Prostate gland (tissue), 2 donors: Measurements from ENCODE around the gene KRTAP10-2. TPM values are rescaled to one million over a fixed set of nuclear protein-coding genes. Genes with fewer than 3 reads are reported as not detected.

Experiments used
- DNase-seq: peaks from one replicate; pipeline ENCODE4 v3.0.0-alpha.2; 2019; ENCODE audit warnings: low spot score
- H3K27ac ChIP-seq, 2 donors: fragments of 200-600 bp; sonication (generic); 2 replicates each; pipeline ENCODE4 v1.5.1; 2017 to 2019
- H3K27me3 ChIP-seq: fragments of 200-600 bp; sonication (generic); replicated peaks from 2 replicates; pipeline ENCODE4 v1.5.1; 2019; ENCODE audit not compliant: insufficient read depth
- H3K36me3 ChIP-seq, 2 donors: fragments of 200-600 bp; sonication (generic); 1 replicate in 1 of 2; 2 replicates in 1 of 2; pipeline versions ENCODE4 v1.5.1 to v1.8.1; 2017 to 2019
- H3K4me1 ChIP-seq: fragments of 200-600 bp; sonication (generic); replicated peaks from 2 replicates; pipeline ENCODE4 v1.5.1; 2019
- H3K4me3 ChIP-seq, 2 donors: fragments of 200-600 bp; sonication (generic); 2 replicates each; pipeline ENCODE4 v1.5.1; 2017 to 2019
- H3K9me3 ChIP-seq: fragments of 200-600 bp; sonication (generic); 2 replicates; pipeline ENCODE4 v1.5.1; 2017
- CTCF ChIP-seq, 4 experiments: fragments of 200-600 bp in 2 of 4; fragments of 450-650 bp in 2 of 4; sonication (generic) in 2 of 4; IDR thresholded peaks; 1 replicate in 3 of 4; 2 replicates in 1 of 4; pipeline ENCODE4 v1.5.1; 2016 to 2019; ENCODE audit warnings: antibody characterized with exemption in 4 of 4, mild to moderate bottlenecking in 2 of 4, moderate library complexity in 2 of 4
- POLR2A ChIP-seq: fragments of 450-650 bp; IDR thresholded peaks from one replicate; pipeline ENCODE4 v1.6.1; 2016; ENCODE audit warnings: antibody characterized with exemption, mild to moderate bottlenecking
- POLR2AphosphoS5 ChIP-seq: sonication (generic); formaldehyde crosslinking; IDR thresholded peaks from one replicate; pipeline ENCODE4 v1.6.1; 2017; ENCODE audit warnings: antibody characterized with exemption
- WGBS: methylation state at CpG from one replicate; pipeline ENCODE4 v1.1.5; 2018; 5-methylcytosine and 5-hydroxymethylcytosine counted together
- intact Hi-C: fragments of 100-400 bp; cut with DNase I; formaldehyde crosslinking; loops from one replicate; pipeline ENCODE4 v1.14.2; 2022
- total RNA-seq, 2 donors: library from RNA; depleted of rRNA; stranded (reverse); fragments of >200 nt; gene quantifications; one replicate each; pipeline ENCODE4 v1.1.0, GENCODE V29; 2016

The KRTAP10-2 gene
- total RNA-seq, 2 donors from 2014 or later: not detected

- Histone ChIP-seq H3K4me3 (no peak overlapping the region), H3K27ac (no peak overlapping the region), H3K36me3 (no peaks in the 10 kb centered on the region), H3K9me3 (no peaks in the 10 kb centered on the region), H3K27me3 (peaks cover 4% of the 10 kb centered on the region), H3K4me1 (no peaks in the 10 kb centered on the region)
- TF ChIP-seq POLR2AphosphoS5 (peak; percentile 73), CTCF (IDR thresholded peaks at IDR 0.05) (peak in 3 of 4 experiments; percentile 31 to 63 (median 60)), POLR2A (no peak)
- WGBS: 43% methylated on average over 12 of the region's 12 CpGs
- DNase-seq: peak; percentile 85
- intact Hi-C loops: loop anchor here (10.0 kb wide), 1 partner anchor 425 kb away; no protein-coding TSS in a partner anchor
These were observed 41.8 kb downstream of the KRTAP10-2 start for GRCh38 chr21:44509539-44509938.

- Histone ChIP-seq H3K4me1 (no peaks in the 10 kb centered on the region), H3K9me3 (no peaks in the 10 kb centered on the region), H3K27ac (no peak overlapping the region), H3K4me3 (no peak overlapping the region), H3K36me3 (no peaks in the 10 kb centered on the region), H3K27me3 (peaks cover 4% of the 10 kb centered on the region)
- intact Hi-C loops: loop anchor here (10.0 kb wide), 1 partner anchor 426 kb away; no protein-coding TSS in a partner anchor
- TF ChIP-seq POLR2A (no peak), CTCF (IDR thresholded peaks at IDR 0.05) (no peak)
- DNase-seq: no peak
- WGBS: 76% methylated on average over 30 of the region's 30 CpGs
These were observed 42.4 kb downstream of the KRTAP10-2 start for GRCh38 chr21:44508711-44509445.

GRCh38 chr21:44508426-44508710 is 42.9 kb downstream of the KRTAP10-2 start:
- H3K27ac ChIP-seq: no peak overlapping the region
- intact Hi-C loops: loop anchor here (10.0 kb wide), 1 partner anchor 426 kb away; no protein-coding TSS in a partner anchor
- 84% methylated on average over 9 of the region's 9 CpGs for WGBS
- H3K27me3 ChIP-seq: peaks cover 4% of the 10 kb centered on the region
- no peak for TF ChIP-seq POLR2A
- no peak for TF ChIP-seq POLR2AphosphoS5
- no peak for TF ChIP-seq CTCF (IDR thresholded peaks at IDR 0.05)
- H3K4me1 ChIP-seq: no peaks in the 10 kb centered on the region
- DNase-seq: no peak
- H3K4me3 ChIP-seq: no peak overlapping the region
- H3K9me3 ChIP-seq: no peaks in the 10 kb centered on the region
- H3K36me3 ChIP-seq: no peaks in the 10 kb centered on the region

GRCh38 chr21:44507673-44508425 is 43.5 kb downstream of the KRTAP10-2 start:
- no peak overlapping the region for H3K27ac ChIP-seq
- 82% methylated on average over 26 of the region's 26 CpGs for WGBS
- intact Hi-C loops: loop anchor here (10.0 kb wide), 1 partner anchor 427 kb away; no protein-coding TSS in a partner anchor
- no peak for DNase-seq
- H3K4me3 ChIP-seq: no peak overlapping the region
- H3K36me3 ChIP-seq: no peaks in the 10 kb centered on the region
- H3K9me3 ChIP-seq: no peaks in the 10 kb centered on the region
- no peaks in the 10 kb centered on the region for H3K4me1 ChIP-seq
- no peak for TF ChIP-seq POLR2A
- no peak for TF ChIP-seq CTCF (IDR thresholded peaks at IDR 0.05)
- no peak for TF ChIP-seq POLR2AphosphoS5
- peaks cover 4% of the 10 kb centered on the region for H3K27me3 ChIP-seq
